HUDEP-2 (cell line): ENCODE measurements around the gene NAT8L.
"Not testable (repeated sequence)": the region's sequence is repeated elsewhere in the genome, so short reads cannot be mapped to it uniquely, and the experiment has no call there.

Source experiments
- DNase-seq, 76 experiments: peaks; one replicate each; lab custom pipeline; 2025; ENCODE audit not compliant: unreplicated experiment in 76 of 76; lab: John Stamatoyannopoulos, UW

The NAT8L gene, protein sequence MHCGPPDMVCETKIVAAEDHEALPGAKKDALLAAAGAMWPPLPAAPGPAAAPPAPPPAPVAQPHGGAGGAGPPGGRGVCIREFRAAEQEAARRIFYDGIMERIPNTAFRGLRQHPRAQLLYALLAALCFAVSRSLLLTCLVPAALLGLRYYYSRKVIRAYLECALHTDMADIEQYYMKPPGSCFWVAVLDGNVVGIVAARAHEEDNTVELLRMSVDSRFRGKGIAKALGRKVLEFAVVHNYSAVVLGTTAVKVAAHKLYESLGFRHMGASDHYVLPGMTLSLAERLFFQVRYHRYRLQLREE

DNA sequence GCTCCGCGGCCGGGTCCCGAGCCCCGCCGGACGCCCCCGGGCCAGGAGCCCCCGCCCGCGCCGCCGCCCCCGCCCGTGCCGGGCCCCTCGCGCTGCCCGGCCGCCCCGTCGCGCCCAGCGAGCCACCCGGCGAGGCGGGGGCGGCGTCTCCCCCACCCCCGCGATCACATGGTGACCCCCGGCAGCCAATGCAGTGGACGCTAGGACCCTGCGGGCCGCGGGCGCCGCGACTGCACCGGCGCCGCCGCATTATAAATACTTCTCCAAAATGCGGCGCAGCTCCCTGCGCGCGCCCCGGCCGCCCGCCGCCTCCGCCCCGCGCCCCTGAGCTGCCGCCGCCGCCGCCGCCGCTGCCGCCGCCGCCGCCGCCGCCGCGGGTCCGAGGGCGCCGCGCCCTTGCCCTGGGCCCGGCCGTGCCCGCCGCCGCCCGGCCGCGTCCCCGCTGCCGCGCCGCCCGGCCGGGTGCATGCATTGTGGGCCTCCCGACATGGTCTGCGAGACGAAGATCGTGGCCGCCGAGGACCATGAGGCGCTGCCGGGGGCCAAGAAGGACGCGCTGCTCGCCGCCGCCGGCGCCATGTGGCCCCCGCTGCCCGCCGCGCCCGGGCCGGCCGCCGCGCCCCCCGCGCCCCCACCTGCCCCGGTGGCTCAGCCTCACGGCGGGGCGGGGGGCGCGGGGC lies at the start of gene NAT8L:
Gene NAT8L (plus strand): TSS at position 282 of the 680 bp plus-strand sequence. CDS start 185 bp downstream, at position 467.
- peak in 10 of 76 experiments; percentile 3 to 57 (median 18) for DNase-seq

DNA sequence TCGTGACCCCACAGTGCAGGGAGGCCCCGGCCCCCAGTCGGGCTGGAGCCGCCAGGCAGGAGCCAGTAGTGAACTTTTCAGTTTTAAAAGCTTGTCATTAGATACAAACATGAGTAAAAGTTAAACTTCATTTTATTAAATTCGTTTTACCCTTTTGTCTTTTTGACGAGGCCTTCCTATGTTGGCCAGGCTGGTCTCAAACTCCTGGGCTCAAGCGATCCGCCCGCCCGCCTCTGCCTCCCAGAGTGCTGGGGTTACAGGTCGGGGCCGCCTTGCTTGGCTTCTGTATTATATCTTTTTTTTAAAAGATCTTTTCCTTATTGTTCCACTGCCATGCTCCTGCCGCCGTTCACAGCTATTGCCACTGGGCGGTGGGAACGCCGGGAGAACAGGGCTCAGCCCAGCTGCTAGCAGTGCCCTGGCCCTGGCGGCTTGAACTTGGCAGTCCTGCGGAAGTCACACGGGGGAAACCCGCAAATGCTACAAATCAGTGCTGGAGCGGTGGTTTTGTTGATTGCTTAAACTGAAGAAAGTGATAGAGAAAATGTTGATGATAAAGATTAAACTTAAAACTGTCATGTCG lies 49.4 kb upstream of the NAT8L start:
- peak in 55 of 76 experiments; percentile 2 to 54 (median 32) for DNase-seq

DNA sequence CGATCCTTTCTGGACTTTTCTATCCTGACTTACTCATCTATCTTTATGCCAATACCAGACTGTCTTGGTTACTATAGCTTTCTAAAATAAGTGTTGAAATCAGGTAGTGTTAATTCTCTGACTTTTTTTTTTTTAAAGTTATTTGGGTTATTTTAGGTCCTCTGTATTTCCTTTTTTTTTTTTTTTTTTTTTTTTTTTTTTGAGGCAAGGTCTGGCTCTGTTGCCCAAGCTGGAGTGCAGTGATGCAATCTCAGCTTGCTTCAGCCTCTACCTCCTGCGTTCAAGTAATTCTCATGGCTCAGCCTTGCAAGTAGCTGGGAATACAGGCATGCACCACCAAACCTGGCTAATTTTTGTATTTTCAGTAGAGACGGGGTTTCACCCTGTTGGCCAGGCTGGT lies 47.5 kb upstream of the NAT8L start:
- no peak for DNase-seq

DNA sequence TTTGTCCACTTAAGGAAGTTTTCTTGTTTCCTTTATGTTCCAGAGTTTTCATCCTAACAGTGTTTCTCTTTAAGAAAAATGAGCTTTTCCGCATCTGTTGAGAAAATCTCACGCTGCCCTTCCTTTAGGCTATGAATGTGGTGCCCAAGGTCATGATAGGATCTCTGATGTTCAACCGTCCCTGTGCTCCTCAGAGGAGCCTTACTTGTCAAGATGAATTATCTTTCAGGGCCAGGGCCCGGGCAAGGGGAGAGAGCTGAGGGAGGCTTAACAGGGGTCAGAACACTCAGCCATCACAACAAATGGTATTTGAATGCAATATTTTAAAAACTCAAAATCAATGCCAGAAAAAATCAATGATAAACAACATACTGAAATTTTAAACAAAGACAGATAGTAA lies 44.1 kb upstream of the NAT8L start:
- DNase-seq: peak in 9 of 76 experiments; percentile 1 to 61 (median 24)

DNA sequence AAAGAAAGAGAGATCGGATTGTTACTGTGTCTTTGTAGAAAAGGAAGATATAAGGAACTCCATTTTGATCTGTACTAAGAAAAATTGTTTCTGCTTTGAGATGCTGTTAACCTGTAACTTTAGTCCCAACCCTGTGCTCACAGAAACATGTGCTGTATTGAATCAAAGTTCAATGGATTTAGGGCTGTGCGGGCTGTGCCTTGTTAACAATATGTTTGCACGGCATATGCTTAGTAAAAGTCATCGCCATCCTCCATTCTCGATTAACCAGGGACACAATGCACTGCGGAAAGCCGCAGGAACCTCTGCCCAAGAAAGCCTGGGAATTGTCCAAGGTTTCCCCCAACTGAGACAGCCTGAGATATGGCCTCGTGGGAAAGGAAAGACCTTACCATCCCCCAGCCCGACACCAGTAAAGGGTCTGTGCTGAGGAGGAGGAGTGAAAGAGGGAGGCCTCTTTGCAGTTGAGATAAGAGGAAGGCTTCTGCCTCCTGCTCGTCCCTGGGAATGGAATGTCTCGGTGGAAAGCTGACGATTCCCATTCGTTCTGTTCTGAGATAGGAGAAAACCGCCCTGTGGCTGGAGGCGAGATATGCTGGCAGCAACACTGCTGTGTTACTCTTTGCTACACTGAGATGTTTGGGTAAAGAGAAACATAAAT lies 37.6 kb upstream of the NAT8L start:
- DNase-seq: not testable (repeated sequence)

DNA sequence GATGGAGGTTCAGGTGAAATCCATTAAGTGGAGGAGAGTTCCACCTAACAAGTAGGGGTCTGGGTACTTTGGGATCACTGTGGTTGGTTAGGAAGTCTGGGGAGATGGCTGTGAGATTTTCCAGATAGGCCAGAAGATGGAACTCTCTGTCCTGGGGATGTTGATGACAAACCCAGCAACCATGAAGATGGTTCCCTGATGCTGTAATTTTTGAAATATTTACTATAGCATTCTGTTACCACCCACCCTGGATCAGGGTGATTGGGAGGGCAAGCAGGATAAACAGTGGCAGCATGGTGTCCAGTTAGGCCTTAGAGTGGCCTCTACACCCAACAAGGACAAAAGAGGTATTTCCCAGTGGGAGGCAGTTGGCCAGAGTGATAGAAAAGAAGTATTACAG lies 34.4 kb upstream of the NAT8L start:
- no peak for DNase-seq

DNA sequence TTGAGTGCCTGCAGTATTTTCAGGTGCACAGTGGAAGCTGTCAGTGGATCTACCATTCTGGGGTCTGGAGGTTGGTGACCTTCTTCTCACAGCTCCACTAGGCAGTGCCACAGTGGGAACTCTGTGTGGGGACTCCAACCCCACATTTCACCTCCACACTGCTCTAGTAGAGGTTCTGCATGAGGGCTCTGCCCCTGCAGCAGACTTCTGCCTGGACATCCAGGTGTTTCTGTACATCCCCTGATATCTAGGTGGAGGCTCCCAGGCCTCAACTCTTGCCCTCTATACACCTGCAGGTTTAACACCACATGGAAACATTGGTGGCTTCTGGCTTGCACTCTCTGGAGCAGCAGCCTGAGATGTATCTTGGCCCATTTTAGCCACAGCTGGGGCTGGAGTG lies 33.3 kb upstream of the NAT8L start:
- DNase-seq: no peak

DNA sequence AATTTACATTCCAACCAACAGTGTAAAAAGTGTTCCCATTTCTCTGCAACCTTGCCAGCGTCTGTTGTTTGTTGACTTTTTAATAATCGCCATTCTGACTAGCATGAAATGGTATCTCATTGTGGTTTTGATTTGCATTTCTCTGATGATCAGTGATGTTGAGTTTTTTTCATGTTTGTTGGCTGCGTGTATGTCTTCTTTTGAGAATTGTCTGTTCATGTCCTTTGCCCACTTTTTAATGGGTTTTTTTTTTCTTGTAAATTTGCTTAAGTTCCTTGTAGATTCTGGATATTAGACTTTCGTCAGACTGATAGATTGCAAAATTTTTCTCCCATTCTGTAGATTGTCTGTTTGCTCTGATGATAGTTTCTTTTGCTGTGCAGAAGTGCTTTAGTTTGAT lies 32.0 kb upstream of the NAT8L start:
- DNase-seq: not testable (repeated sequence)

DNA sequence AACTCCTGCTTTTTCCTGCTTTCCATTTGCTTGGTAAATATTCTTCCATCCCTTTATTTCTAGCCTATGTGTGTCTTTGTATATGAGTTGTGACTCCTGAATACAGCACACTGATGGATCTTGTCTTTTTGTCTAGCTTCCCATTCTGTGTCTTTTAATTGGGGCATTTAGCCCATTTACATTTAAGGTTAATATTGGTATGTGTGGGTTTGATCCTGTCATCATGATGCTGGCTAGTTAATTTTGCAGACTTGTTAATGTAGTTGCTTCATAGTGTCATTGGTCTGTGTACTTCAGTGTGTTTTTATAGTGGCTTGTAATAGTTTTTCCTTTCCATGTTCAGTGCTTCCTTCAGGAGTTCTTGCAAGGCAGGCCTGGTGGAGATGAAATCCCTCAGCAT lies 28.0 kb upstream of the NAT8L start:
- DNase-seq: not testable (repeated sequence)

DNA sequence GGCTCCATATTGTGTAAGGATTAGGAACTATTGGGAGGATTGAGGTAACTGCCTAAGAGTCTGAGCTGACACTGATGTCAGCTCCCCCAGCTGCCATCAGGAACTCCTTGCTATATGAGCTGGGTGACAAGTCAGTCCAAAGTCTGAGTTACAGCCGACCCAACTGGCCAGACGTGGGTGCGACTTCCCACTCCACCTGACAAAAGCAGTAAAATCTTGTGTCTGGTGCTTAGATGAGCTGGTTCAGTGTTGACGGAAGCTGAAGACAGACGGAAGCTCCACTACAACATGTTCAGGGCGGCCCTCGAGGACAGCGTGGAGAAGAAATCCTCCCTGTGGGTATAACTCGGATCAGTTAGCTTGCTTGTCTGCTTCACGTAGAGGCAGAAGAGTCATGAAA lies 22.8 kb upstream of the NAT8L start:
- DNase-seq: no peak

DNA sequence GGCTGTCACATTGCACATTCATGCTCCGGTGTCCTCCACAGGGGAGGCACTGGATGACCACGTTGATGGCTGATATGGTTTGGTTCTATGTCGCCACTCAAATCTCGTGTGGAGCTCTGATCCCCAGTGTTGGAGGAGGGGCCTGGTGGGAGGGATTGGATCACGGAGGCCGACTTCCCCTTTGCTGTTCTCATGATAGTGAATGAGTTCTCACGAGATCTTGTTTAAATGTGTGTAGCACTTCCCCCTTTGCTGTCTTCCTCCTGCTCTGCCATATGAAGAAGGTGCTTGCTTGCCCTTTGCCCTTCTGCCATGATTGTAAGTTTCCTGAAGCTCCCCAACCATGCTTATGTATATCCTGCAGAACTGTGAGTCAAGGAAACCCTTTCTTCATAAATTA lies 22.3 kb upstream of the NAT8L start:
- no peak for DNase-seq

DNA sequence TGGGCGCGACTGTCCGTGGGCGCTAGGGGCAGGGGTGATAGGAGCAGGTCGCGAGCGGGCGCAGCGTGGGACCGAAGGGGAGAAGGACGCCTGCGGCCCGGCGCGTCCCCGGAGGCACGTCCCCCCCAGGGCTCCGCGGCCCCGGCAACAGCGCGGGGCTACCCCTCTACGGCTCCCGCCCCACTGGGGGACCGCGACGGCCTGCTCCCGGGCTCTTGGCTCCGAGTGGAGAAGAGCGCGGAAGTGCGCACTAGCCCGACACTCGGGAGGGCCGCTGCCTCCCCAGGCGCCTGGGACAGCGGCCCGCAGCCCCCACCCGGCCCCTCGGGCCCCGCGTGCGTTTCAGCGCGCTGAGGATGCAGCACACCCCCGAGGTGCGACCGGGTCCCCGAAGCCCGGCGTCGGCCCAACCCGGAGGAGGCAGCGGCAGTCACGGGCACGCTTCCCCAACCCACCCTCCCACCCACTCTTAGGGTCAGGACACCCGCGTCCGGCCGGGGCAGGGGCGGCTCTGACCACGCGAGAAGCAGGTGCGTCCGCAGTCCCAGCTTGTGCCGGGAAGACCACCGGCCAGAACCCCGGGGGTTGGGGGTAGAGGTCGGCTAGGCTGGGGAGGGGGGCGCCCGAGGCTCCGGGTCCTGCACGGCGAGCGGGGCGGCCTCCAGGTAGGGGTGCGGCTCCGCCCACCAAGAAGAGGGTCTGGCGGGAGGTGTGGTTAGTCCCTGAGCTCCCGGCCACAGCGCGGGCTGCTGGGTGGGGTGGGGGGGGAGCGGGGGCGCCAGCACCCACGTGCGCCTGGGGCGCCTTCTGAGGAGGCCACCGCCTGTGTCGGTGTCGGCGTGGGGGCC lies 18.5 kb upstream of the NAT8L start:
- DNase-seq: no peak

DNA sequence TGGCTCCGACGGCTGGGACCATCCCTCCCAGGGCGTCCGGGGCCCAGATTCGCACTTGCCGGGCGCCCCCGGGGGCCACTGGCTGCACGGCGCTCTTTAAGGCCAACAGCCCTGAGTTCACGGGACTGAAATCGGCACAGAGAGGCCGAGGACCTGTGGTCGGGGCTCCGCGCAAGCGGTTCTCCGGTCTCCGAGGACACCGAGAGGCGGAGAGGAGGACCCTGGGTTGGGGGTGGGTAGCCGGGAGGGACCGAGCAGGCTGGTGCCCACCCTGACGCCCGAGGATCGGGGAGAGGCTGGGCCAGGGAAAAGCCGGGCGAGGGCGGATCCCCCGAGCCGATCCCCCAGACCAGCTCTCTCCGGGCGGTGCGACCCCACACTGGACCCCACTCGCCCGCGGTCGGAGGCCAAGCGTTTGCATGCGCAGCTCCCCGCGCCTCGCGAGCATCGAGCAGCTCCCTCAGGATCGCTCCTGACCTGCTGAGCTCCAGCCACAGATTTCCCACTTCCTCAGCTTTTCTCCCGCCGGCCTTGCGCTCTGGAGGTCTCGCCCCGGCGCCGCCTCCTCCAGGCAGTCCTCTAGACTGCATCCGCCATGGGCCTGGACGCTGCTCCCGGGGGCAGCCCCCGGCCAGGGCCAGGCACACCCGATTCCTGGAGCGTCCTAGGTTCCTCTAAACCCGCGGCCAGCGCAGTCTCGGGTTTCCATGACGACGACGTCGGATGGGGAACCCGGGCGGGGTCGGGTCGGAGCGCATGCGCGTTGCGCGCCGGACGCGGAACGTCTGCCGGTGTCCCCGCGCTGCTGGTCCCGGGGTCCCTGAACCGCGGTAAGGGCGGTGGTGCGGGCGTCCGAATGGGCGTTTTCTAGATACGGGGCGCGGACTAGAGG lies 17.6 kb upstream of the NAT8L start:
- DNase-seq: peak in 71 of 76 experiments; percentile 12 to 88 (median 64)

DNA sequence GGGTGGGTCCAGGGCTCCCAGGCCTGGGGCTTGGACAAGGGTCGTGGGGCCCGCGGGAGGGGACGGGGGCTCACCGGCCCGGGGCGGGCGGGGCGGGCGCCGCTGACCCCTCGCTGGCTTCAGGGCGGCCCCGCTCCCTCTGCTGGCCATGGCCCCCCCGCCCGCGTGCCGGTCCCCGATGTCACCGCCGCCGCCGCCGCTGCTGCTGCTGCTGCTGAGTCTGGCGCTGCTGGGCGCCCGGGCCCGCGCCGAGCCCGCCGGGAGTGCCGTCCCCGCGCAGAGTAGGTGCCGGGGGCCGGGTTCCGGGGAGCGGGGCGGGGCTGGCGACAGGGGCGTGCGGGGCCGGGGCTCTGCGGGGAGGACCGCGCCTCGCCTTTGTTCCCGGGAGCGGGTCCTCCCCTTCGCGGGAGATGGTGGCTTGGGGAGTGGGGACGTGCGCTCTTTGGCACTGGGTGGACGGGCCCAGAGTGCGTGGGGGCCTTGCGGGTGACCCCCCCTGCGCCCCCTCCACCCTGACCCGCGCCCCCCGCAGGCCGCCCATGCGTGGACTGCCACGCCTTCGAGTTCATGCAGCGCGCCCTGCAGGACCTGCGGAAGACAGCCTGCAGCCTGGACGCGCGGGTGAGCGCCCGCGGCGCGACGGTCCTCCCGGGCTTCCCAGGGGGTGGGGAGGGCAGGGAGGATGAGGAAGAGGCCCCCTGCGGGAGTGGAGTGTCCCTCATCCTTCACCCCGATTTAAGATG lies 16.8 kb upstream of the NAT8L start:
- peak in 5 of 76 experiments; percentile 12 to 22 (median 19) for DNase-seq

DNA sequence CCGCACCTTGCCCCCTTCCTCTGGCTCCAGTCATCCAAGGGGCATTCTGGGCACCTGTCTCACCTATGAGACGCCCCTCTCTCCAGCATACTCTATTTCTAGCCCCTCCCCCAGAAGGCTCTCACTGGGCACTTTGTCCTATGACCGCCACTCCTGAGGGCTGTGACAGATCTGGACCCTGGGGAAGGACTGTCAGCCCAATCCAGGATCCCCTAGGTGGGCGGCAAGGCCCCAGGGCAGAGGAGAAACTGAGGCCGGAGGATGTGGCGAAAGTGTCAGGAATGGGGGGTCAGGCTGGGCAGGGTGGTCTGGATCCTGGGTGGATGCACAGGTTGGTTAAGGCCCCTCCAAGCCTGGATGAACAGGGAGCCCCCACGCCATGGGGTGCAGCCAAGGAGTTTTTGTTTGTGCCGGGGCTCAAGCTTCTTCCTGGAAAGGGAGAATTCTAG lies 16.2 kb upstream of the NAT8L start:
- DNase-seq: no peak

DNA sequence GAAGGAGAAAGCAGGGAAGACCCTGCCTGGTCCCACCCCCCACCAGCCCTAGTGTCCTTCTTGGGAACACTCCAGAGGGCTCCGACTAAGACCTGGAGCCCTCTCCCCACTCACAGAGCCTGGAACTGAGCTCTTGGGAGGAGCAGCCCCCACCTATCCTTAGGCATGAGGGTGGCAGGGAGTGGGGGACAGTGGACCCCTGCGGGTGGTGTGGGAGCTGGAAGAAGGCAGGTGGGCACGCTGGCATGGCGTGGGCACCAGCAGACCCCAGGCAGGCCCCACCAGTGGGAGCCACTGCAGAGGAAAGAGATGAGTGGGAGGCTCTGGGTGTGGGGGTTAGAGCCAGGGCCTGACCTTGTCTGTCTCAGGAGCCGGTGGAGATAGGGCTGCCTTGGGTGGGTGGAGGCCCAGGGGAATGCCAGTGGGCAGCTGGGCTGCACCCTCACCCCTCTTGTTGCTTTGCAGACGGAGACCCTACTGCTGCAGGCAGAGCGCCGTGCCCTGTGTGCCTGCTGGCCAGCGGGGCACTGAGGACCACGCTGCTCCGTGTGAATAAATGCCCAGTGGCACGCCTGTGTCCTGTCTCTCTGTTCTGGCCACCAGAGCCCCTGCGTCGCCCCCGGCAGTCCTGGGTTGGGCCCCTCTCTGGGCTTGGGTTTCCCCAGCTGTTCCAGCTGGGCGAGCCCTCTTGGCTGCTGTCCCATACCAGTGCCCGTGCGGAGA lies 15.6 kb upstream of the NAT8L start:
- DNase-seq: no peak

DNA sequence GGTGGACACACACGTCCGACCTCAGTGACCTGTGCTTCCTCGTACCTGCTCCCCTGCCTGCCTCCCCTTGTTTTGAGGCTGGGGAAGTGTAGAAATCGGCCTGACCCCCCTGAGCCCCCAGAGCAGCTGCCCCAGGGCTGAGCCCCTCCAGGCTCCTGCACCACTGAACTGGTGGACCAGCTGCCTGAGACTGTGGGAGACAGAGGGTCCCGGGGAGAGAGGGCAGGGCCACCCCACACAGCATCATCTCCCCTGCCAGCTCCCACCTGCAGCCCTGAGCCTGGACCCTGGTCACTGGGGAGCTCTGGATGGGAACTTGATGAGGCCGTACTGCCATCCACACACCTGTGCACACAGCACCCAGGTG lies 15.0 kb upstream of the NAT8L start:
- no peak for DNase-seq
